ENCODE data around the gene MDFI.

DNA sequence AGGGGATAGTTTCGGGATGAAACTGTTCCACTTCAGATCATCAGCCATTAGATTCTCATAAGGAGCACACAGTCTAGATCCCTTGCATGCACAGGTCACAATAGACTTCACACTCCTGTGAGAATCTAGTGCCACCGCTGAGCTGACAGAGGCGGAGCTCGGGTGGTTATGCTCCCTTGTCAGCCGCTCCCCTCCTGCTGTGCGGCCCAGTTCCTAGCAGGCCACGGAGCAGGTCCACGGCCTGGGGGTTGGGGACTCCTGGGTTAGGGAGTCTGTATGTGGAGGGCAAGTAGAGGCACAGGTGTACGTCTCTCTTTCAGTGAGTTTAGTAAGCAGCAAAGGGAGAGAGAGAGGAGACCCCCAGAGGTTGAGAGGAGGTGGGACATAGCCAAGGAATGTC is 30.5 kb upstream of the MDFI start:
- TF ChIP-seq ZFP3 (CRISPR knock-in tag; IDR thresholded peaks at IDR 0.05): no peak
- no peak for TF ChIP-seq CSDC2 (CRISPR knock-in tag; IDR thresholded peaks at IDR 0.05)
- TF ChIP-seq, protein P1, sequence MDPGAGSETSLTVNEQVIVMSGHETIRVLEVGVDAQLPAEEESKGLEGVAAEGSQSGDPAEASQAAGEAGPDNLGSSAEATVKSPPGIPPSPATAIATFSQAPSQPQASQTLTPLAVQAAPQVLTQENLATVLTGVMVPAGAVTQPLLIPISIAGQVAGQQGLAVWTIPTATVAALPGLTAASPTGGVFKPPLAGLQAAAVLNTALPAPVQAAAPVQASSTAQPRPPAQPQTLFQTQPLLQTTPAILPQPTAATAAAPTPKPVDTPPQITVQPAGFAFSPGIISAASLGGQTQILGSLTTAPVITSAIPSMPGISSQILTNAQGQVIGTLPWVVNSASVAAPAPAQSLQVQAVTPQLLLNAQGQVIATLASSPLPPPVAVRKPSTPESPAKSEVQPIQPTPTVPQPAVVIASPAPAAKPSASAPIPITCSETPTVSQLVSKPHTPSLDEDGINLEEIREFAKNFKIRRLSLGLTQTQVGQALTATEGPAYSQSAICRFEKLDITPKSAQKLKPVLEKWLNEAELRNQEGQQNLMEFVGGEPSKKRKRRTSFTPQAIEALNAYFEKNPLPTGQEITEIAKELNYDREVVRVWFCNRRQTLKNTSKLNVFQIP (CRISPR knock-in tag; IDR thresholded peaks at IDR 0.05; ENCODE audit: borderline replicate concordance, low read depth): no peak
- TF ChIP-seq, protein P2, sequence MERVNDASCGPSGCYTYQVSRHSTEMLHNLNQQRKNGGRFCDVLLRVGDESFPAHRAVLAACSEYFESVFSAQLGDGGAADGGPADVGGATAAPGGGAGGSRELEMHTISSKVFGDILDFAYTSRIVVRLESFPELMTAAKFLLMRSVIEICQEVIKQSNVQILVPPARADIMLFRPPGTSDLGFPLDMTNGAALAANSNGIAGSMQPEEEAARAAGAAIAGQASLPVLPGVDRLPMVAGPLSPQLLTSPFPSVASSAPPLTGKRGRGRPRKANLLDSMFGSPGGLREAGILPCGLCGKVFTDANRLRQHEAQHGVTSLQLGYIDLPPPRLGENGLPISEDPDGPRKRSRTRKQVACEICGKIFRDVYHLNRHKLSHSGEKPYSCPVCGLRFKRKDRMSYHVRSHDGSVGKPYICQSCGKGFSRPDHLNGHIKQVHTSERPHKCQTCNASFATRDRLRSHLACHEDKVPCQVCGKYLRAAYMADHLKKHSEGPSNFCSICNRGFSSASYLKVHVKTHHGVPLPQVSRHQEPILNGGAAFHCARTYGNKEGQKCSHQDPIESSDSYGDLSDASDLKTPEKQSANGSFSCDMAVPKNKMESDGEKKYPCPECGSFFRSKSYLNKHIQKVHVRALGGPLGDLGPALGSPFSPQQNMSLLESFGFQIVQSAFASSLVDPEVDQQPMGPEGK (CRISPR knock-in tag; IDR thresholded peaks at IDR 0.05; ENCODE audit: borderline replicate concordance): no peak
